Measurements from ENCODE around the gene CHN2.

DNA sequence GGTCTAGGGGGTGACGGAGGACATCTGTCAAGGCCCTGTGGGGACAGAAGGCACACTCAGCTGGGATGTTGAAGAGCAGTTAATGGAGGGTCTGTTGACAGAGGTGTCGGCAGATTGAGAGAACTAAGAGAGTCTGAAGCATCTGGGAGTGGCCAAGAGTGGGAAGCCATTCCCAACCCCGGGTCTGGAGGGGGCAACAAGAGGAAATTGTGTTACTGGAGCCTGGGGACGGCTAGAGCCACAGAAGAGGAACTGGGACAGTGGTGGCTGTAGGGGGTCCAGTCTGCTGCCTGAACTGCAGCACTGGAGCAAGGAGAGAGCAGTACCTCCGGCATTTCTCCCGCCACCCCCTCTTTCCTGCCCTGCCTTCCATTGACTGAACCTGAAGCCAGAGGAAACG is 136.6 kb downstream of the CHN2 start:
- TF ChIP-seq, protein P1, sequence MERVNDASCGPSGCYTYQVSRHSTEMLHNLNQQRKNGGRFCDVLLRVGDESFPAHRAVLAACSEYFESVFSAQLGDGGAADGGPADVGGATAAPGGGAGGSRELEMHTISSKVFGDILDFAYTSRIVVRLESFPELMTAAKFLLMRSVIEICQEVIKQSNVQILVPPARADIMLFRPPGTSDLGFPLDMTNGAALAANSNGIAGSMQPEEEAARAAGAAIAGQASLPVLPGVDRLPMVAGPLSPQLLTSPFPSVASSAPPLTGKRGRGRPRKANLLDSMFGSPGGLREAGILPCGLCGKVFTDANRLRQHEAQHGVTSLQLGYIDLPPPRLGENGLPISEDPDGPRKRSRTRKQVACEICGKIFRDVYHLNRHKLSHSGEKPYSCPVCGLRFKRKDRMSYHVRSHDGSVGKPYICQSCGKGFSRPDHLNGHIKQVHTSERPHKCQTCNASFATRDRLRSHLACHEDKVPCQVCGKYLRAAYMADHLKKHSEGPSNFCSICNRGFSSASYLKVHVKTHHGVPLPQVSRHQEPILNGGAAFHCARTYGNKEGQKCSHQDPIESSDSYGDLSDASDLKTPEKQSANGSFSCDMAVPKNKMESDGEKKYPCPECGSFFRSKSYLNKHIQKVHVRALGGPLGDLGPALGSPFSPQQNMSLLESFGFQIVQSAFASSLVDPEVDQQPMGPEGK (CRISPR knock-in tag; IDR thresholded peaks at IDR 0.05; ENCODE audit: borderline replicate concordance) = no peak
- TF ChIP-seq SNAI2 (CRISPR knock-in tag; IDR thresholded peaks at IDR 0.05) = no peak
- no peak for TF ChIP-seq ZFP3 (CRISPR knock-in tag; IDR thresholded peaks at IDR 0.05)
- no peak for TF ChIP-seq ZFP30 (CRISPR knock-in tag; IDR thresholded peaks at IDR 0.05)
- no peak for TF ChIP-seq ZNF565 (CRISPR knock-in tag; conservative IDR thresholded peaks at IDR 0.05; ENCODE audit: low read depth)
- TF ChIP-seq, protein P2, sequence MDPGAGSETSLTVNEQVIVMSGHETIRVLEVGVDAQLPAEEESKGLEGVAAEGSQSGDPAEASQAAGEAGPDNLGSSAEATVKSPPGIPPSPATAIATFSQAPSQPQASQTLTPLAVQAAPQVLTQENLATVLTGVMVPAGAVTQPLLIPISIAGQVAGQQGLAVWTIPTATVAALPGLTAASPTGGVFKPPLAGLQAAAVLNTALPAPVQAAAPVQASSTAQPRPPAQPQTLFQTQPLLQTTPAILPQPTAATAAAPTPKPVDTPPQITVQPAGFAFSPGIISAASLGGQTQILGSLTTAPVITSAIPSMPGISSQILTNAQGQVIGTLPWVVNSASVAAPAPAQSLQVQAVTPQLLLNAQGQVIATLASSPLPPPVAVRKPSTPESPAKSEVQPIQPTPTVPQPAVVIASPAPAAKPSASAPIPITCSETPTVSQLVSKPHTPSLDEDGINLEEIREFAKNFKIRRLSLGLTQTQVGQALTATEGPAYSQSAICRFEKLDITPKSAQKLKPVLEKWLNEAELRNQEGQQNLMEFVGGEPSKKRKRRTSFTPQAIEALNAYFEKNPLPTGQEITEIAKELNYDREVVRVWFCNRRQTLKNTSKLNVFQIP (CRISPR knock-in tag; IDR thresholded peaks at IDR 0.05; ENCODE audit: borderline replicate concordance, low read depth) = no peak

All from SK-N-SH treated with all-trans-retinoic acid at 6 μM for 48 hours (cell line).